ENCODE measurements around the gene MRC1. TPM values are rescaled to one million over a fixed set of nuclear protein-coding genes. Genes with fewer than 3 reads are reported as not detected.

Gene MRC1
- total and polyA plus RNA-seq, 9 of the 15 experiments (the other 6 are each of a cell fraction or from before 2014, with no cell fraction given), result 0.01 to 0.20 (median 0.03) TPM; not detected in 5

- TF ChIP-seq, protein P1, sequence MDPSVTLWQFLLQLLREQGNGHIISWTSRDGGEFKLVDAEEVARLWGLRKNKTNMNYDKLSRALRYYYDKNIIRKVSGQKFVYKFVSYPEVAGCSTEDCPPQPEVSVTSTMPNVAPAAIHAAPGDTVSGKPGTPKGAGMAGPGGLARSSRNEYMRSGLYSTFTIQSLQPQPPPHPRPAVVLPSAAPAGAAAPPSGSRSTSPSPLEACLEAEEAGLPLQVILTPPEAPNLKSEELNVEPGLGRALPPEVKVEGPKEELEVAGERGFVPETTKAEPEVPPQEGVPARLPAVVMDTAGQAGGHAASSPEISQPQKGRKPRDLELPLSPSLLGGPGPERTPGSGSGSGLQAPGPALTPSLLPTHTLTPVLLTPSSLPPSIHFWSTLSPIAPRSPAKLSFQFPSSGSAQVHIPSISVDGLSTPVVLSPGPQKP (CRISPR knock-in tag; IDR thresholded peaks at IDR 0.05), result no peak
- no peak for TF ChIP-seq GTF2A2 (tag; IDR thresholded peaks at IDR 0.05)
- TF ChIP-seq ZNF165 (CRISPR knock-in tag; IDR thresholded peaks at IDR 0.05; ENCODE audit: borderline replicate concordance), result no peak
- TF ChIP-seq FOXO4 (CRISPR knock-in tag; IDR thresholded peaks at IDR 0.05), result no peak
- no peak for TF ChIP-seq HDAC2 (IDR thresholded peaks at IDR 0.05)
Measured at GRCh38 chr10:17831896-17832295, 22.7 kb downstream of the MRC1 start (continued).

GRCh38 chr10:17833656-17834055 is 24.5 kb downstream of the MRC1 start:
- POLR2A ChIA-PET, result interaction anchor here (0.6 to 0.8 kb wide), 2 partner anchors 15 to 423 kb away, joined by 3 read pairs; no protein-coding TSS in a partner anchor
- no peak overlapping the region for H3K27ac ChIP-seq (ENCODE audit: extremely low read depth, low read depth, low read length)
- TF ChIP-seq RBM25 (IDR thresholded peaks at IDR 0.05; ENCODE audit: low read depth, low read length, severe bottlenecking) (peak; percentile 46), ZNF75A (CRISPR knock-in tag; IDR thresholded peaks at IDR 0.05) (no peak), TAF1 (IDR thresholded peaks at IDR 0.05; ENCODE audit: control insufficient read depth, extremely low read depth, insufficient read depth, low read length, severe bottlenecking) (no peak)
- H3K4me3 ChIP-seq, result no peak overlapping the region
- ATAC-seq (no peak), DNase-seq (ENCODE audit: extremely low read depth in 1 of 4, low spot score in 3 of 4) (no peak), FAIRE-seq (no peak)
- H3K4me2 ChIP-seq (ENCODE audit: insufficient read depth, low read length), result no peak overlapping the region
- H3K4me1 ChIP-seq (replicated peaks in 1 of 2; ENCODE audit: control insufficient read depth in 2 of 2, insufficient read depth in 2 of 2, low read length in 2 of 2), result no peaks in the 10 kb centered on the region
- no peaks in the 10 kb centered on the region for H3K9me1 ChIP-seq (ENCODE audit: control insufficient read depth, insufficient read depth, low read length)
- no TSS peak for BruUV-seq (replicated peaks)
- no peak overlapping the region for H2AFZ ChIP-seq (ENCODE audit: low read depth, low read length)
- peaks cover 8 to 28% of the 10 kb centered on the region in 2 experiments; a peak in 3 of 5 replicates for H3K27me3 ChIP-seq (ENCODE audit: control insufficient read depth in 2 of 2, insufficient read depth in 2 of 2, low read length in 2 of 2)
- no peaks in the 10 kb centered on the region for H4K20me1 ChIP-seq (replicated peaks; ENCODE audit: control insufficient read depth, insufficient read depth, low read length)
- no peaks in the 10 kb centered on the region for H3K9me3 ChIP-seq (replicated peaks; ENCODE audit: control insufficient read depth, insufficient read depth, low read depth, low read length)
- in situ Hi-C loops (cut with MboI) (no loop called here), intact Hi-C loops (cut with micrococcal nuclease) (no loop called here)
- CTCF ChIA-PET (ENCODE audit: low intra/inter-chr PET ratio), result no interaction called here
- H3K79me2 ChIP-seq (ENCODE audit: control insufficient read depth, insufficient read depth, low read length), result no peaks in the 10 kb centered on the region
- H3K9ac ChIP-seq (ENCODE audit: insufficient read depth in 1 of 2, low read depth in 2 of 2, low read length in 2 of 2), result no peak overlapping the region
- H3K36me3 ChIP-seq (ENCODE audit: control insufficient read depth, insufficient read depth, low read length), result no peaks in the 10 kb centered on the region
- 1% methylated on average over 6 of the region's 6 CpGs for WGBS (ENCODE audit: insufficient coverage, low coverage, missing lambda C conversion rate)

Measured in K562 (cell line).